ENCODE measurements around the gene ANKRD40CL.
"Not testable (repeated sequence)": the region's sequence is repeated elsewhere in the genome, so short reads cannot be mapped to it uniquely, and the experiment has no call there.

The ANKRD40CL gene, protein sequence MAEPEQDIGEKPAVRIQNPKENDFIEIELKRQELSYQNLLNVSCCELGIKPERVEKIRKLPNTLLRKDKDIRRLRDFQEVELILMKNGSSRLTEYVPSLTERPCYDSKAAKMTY

DNA sequence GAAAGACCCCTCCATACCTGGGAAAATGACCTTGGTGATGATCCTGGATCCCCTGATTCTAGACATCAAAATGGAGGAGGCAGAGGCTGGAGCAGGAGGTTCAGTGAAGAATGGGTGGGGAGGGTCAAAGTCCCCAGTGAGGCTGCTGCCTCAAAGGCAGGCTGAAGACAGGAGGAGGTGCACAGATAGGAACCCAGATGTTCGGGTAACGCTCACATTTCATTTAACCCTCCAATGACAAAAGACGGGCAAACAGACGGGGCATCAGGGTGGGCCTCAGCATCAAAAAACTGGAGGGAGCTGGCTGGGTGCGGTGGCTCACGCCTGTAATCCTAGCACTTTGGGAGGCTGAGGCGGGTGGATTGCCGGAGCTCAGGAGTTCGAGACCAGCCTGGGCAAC is at the start of gene ANKRD40CL:
Gene ANKRD40CL (minus strand): TSS at position 73 of the 400 bp plus-strand sequence. CDS start 605 bp downstream, outside the sequence.
- DNase-seq (ENCODE audit: insufficient read length, low spot score) (no peak), FAIRE-seq (no peak)

DNA sequence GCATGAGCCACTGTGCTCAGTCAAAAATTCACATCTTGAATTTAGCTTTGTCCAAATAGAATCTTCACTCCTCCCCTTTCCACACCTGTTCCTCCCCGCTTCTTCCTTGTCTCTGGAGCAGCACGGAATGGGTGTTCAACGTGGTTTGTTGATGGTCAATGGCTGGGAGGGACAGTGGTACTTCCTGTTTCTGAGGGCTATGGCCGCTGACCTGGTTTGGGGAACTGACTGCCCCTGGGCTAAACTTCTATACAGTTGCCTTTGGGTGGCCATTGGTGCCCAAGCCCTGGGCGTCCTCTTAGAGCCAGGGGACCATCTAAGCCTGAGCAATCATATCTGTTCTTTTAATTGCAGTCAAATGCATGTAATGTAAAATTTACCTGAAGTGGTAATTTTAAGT is 49.0 kb upstream of the ANKRD40CL start:
- FAIRE-seq (no peak), DNase-seq (ENCODE audit: insufficient read length, low spot score) (no peak)

DNA sequence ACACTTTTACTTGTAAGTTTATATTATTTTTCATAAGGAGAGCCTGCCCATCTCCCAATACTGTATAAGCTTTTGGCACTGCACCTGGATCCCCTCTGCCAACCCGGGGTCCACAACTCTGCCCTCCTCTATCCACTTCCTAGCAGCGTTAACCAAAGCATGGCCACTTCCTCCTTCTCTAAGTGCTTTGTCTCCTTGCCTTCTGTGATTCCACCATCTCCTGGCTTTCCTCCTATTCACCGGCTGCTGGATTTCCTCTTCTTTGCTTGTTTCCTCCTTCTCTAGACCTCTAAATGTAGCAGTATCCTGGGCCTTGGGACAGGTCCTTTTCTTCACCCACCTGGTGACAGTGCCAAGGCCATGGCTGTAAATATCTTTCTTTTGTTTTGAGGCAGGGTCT is 48.1 kb upstream of the ANKRD40CL start:
- DNase-seq (ENCODE audit: insufficient read length, low spot score), result no peak
- FAIRE-seq, result no peak

DNA sequence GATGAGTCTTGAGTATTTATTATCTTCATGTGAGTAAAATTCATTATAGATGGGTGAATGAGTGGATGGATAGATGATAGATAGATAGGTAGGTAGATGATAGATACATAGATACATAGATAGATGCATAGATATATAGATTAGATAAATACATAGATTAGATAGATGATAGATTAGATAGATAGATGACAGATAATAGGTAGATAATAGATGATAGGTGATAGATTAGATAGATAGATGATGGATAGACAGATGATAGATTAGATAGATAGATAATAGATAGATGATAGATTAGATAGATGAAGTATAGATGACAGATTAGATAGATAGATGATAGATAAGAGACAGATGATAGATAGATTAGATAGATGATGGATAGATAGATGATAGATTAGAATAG is 46.3 kb upstream of the ANKRD40CL start:
- FAIRE-seq, result no peak

DNA sequence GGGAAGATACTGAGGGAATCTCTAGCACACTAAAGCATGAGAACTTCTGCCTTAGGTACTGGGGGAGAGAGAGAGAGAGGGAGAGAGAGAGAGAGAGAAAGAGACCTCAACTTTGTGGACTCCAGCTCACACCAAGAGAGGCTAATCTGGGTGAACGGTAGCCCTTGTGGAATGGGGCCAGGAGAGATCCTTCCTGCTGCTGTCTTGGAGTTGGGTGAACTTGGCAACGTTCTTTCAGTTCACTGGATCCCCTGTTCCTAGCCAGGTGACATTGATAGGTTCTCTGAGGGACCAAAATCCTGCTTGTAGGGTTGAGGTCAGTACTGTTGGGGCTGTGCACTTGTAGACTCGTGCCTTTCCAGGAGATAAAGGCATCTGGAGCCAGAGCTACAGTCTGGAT is 41.6 kb upstream of the ANKRD40CL start:
- no peak for FAIRE-seq
- no peak for DNase-seq (ENCODE audit: insufficient read length, low spot score)

More for the DNA sequence above, 46.3 kb upstream of the ANKRD40CL start:
- no peak for DNase-seq (ENCODE audit: insufficient read length, low spot score)

DNA sequence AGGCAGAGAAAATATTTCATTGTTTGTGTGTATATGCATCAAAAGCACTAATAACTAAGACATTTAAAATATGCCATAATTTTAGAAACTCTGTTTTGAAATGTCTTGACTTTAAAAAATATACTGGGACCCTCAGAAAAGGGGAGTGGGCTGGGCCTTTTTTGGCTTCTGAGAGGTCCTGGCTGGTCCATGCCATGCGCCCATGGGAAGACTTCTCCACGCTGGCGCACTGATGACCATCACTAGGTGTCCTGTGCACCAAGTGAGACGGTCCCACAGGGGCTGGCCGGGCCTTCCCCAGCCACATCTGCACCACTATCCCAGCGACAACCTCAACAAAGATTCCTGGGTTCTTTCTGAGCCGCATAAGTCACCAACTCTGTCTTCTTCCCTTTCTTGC is 41.1 kb upstream of the ANKRD40CL start:
- no peak for FAIRE-seq
- no peak for DNase-seq (ENCODE audit: insufficient read length, low spot score)

DNA sequence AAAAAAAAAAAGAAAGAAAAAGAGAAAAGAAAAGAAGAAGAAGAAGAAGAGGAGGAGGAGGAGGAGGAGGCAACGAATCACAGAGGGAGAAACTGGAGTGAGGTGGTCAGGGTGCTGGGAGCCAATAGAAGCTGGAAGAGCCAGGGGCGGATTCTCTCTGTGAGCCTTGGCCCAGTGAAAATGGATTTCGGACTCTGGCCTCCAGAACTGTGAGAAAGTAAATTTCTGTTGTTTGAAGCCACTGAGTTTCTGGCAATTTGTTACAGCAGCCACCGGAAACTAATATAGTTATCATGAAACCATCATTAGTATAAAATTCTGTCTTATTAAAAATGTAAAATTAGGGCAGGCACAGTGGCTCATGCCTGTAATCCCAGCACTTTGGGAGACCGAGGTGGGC is 40.4 kb upstream of the ANKRD40CL start:
- no peak for DNase-seq (ENCODE audit: insufficient read length, low spot score)
- no peak for FAIRE-seq

DNA sequence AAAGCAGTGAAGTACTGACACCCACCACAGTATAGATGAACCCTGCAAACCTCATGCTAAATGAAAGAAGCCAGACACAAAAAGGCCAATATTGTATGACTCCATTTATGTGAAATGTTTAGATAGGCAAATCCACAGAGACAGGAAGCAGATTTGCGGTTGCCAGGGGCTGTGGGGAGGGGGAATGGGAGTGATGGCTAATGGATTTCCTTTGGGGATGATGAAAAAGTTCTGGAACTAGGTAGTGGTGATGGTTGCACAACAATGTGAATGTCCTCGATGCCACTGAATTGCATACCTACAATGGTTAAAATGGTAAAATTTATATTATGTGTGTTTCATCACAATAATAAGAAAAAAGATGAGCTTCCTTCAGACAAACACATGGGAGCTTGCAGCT is 39.7 kb upstream of the ANKRD40CL start:
- FAIRE-seq, result no peak
- DNase-seq (ENCODE audit: insufficient read length, low spot score), result no peak

DNA sequence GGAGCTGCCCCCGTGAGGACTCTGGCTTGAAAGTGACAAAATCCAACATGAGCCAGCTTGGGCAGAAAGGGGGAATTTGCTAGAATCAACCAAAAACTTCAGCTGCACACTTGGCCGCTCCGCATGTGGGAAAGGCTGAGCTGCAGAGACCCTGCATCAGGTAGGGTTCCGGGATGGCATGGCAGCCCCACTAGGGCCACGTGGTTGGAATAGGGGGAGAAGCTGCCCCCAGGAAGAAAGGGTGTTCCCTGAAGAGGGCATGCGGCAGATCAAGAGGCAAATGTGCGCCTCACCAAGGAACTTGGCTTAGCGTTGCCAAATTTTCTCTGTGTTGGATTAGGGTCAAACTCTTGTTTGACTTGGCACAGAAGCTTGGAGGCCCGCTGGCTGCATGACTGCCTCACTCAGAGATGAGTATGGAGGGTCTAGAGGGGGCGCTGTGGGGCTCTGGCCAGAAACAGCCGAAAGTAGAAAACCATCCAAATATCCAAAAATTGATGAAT is 38.9 kb upstream of the ANKRD40CL start:
- DNase-seq (ENCODE audit: insufficient read length, low spot score) (no peak), FAIRE-seq (no peak)

DNA sequence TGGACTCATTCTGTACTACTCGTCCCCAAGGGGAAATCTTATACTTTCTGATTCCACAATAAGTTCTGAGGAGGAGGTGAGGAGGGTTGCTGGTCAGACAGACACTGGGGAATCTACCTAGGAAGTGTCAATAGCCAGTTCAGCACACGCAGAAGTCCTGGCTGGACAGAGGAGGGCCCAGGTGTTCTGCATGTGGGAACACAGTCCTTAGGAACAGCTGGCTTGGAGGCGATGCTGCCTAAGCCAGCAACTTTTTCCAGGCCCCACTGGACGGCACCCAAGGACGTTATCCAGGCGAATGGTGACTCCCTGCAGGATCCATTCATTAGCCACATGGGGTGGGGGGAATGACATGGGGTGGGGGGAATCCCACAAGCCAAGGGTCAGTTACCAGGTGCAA is 38.2 kb upstream of the ANKRD40CL start:
- FAIRE-seq, result no peak
- no peak for DNase-seq (ENCODE audit: insufficient read length, low spot score)

DNA sequence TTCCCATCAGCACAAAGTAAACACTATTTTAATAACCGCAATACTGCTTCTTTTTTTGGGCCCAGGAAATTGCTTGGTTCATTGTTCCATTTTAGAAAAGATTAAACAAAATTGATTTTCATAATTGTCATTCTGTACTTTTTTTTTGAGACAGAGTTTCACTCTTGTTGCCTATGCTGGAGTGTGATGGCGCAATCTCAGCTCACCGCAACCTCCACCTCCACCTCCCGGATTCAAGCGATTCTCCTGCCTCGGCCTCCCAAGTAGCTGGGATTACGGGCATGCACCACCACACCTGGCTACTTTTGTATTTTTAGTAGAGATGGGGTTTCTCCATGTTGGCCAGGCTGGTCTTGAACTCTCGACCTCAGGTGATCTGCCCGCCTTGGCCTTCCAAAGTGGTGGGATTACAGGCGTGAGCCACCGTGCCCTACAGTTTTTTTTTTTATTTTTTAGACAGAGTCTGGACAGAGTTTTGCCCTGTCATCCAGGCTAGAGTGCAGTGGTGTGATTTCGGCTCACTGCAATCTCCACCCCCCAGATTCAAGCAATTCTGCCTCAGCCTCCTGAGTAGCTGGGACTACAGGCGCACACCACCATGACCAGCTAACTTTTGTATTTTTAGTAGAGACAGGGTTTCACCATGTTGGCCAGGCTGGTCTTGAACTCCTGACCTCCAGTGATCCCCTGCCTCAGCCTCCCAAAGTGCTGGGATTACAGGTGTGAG is 37.6 kb upstream of the ANKRD40CL start:
- FAIRE-seq; DNase-seq (ENCODE audit: insufficient read length, low spot score): not testable (repeated sequence)

DNA sequence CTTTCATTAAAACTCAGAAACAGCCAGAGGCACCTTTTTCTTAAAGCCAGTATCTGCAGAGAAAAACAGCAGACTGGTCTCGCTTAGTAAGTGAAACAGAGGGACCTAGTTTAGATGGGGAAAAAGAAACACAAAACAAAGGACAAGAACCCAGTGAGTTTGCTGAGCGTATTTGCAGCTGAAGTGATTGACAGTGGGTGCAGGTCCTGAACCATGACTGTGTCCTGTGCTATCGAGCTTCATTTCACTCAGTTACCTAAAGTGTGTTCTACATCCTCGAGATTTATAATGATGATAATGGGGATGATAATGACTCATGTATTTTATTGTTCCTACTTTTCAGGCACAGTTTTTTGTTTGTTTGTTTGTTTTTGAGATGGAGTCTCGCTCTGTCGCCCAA is 36.4 kb upstream of the ANKRD40CL start:
- DNase-seq (ENCODE audit: insufficient read length, low spot score) (no peak), FAIRE-seq (peak; percentile 62)

DNA sequence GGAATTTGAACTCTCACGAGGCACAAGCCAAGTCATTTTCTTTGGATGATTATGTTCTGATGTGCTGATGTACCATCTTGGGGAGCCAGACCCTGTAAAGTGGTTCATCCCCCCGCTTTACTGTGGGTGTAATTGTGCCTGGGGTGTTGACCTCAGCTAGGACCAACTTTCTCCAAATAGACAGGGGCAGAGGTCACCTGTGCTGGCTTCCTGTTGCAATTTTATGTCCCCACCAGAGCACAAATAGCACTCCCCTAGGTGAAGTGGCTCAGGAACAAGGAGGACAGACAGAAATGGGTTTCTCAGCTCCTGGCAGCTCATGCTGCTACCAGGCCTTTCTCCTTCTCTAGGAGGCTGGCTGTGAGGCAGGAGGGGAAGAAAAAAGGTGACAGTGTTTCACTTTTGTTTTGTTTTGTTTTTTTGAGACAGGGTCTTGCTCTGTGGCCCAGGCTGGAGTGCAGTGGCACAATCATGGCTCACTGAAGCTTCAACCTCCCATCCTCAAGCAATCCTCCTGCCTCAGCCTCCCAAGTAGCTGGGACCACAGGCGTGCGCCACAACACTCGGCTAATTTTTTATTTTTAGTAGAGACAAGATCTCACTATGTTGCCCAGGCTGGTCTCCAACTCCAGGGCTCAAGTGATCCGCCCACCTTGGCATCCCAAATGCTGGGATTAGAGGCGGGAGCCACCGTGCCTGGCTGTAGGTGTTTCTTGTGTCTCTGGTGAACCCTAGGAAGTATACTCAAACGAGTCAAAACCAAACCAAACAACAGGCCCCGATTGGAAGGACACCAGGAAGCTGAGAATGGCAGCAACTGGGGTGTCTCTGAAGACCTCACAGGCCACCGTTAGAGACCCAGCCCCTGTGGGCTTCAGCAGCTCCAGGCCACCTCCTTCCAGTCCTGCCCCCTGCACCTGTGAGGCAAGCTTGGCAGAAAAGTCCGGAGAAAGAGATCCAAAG is 35.6 kb upstream of the ANKRD40CL start:
- DNase-seq (ENCODE audit: insufficient read length, low spot score) (no peak), FAIRE-seq (no peak)

DNA sequence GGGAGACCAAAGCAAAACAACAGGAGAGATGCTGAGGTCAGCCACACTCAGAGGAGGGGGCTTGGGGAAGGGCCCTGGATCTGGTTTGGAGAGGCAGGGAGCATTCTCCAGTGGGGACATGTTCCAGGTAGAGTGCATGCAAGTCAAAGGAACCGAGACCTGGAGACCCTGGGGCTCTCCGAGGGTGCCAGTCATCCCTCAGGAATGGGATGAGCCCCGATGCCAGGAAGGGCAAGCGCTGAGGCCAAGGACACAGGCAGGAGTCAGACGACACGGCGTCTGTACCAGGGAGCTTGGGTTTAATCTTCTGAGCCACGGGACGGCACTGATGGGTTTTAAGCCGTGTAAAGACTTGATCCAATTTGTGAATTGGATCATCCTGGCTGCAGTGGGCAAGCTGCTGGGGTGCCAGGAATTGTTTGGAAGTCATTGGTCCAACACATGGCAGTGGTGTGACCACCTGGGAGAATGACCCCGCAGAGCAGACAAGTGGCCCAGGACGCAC is 32.9 kb upstream of the ANKRD40CL start:
- no peak for DNase-seq (ENCODE audit: insufficient read length, low spot score)
- no peak for FAIRE-seq

DNA sequence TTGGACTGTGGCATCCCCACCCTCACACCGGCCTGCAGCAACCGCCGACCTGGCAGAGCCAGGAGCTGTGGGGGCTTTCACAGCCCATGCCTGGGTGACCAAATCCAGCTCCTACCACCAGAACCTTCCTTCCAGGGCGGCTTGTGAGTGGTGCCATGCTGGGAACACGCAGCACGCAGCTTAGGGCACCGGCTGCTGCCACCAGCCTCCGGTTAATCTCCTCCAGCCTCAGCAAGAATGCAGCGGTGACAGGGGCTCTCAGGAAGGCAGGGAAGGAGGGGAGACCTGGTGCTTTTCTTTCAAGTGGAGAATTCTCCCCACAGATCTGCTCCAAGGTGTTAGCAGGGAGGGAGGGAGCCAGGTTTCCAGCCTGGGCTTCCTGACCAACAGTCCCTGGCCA is 32.3 kb upstream of the ANKRD40CL start:
- FAIRE-seq (no peak), DNase-seq (ENCODE audit: insufficient read length, low spot score) (no peak)

DNA sequence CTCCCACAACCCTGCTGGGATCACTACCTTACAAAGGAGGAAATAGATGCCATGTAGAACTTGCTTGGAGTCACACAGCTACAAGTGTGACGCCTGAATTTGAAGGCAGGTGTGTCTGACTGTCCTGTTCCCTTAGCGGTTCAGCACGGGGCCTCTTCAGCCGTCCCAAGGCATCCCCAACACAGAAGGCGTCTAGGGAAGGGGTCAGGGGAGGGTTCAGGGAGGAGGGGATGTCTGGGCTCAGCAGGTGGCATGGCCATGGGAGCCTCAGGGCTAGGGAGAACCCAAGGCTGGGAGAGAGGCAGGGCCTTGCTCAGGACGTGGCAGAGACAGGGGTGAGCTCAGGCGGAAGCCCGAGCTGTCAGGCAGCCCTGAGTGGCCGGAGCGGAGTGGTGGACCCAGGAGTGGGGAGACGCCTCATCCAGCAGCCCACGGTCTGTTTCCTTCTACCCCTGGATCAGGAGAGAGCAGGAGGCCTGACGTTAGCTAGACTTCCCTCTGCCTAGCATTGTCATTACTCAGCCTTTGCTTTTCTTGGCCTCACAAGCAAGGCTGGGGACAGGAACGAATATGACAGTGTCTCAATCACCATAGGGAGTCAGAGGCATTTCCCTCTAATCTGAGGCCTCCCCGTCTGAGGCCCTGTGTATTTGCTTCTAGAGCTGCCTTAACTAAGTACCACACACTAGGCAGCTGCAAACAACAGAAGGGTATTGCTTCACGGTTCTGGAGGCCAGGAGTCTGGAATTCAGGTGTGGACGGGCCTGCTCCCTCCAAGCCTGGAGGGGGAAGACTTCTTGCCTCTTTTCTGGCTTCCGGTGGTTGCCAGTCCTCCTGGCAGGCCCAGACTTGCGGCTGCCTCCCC is 31.3 kb upstream of the ANKRD40CL start:
- FAIRE-seq, result peak; percentile 28
- no peak for DNase-seq (ENCODE audit: insufficient read length, low spot score)

DNA sequence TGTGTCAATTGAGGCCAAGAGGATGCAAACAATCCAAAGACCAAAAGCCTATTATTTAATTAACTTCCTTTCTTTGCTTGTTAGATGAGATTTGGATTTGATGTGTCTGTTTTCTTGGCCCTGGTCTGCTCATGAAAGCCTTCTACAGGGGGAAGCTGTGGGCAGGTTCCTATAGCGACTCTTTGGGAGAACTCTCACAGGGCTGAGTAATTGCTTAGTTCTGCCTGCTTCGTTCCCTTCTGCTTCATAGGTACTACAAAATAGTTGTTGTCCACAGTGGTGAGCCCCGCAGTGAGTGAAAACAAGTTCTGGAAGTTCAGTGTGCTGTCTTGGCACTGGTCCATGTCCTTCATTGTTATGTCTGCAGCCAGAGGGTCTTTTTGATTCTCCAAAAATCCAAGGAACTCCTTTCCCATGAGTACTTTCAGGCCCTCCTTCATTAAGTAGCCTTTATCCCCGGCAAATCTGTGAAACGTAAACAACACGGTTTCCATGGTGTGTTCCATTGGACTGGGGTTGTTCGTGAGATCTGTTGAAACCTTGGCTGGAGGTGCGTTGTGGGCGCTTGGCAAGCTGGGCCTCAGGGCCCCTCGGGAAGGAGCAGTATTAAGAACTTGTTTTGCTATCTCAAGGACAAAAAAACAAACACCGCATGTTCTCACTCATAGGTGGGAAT is 30.0 kb upstream of the ANKRD40CL start:
- DNase-seq (ENCODE audit: insufficient read length, low spot score) (no peak), FAIRE-seq (no peak)

DNA sequence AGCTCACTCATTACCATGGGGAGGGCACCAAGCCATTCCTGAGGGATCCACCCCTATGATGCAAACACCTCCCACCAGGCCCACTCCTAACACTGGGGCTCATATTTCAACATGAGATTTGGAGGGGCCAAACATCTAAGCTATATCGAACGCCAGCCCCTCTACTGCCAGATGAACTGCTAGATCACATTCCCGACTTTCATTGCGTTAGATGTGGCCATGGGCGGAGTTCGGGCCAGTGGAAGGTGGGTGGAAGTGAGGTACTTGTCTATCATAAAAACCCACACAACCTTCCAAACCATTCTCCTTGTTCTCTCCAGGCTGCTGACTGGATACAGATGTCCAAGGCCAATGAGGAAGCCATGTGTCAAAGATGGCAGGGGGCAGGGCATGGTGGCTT is 27.0 kb upstream of the ANKRD40CL start:
- no peak for DNase-seq (ENCODE audit: insufficient read length, low spot score)
- FAIRE-seq, result no peak

DNA sequence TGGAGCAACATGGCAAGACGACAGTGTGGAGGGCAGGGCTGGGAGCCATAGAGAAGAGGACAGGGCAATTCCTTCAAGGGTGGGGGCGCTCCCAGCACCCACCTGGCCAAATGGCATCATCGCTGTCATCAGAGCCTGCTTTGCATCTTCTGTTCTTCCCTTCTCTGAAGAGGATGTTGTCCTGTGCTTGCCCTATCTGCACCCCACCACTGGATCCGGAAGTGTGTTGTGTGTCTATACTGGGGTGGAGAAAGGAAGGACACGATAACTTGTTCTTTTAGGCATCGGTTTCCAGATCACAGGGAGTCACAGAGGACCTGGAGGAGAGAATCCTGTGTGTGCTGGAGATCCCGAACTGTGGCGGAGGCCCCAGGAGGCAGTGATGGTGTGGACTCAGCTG is 25.7 kb upstream of the ANKRD40CL start:
- FAIRE-seq, result peak; percentile 26
- no peak for DNase-seq (ENCODE audit: insufficient read length, low spot score)

DNA sequence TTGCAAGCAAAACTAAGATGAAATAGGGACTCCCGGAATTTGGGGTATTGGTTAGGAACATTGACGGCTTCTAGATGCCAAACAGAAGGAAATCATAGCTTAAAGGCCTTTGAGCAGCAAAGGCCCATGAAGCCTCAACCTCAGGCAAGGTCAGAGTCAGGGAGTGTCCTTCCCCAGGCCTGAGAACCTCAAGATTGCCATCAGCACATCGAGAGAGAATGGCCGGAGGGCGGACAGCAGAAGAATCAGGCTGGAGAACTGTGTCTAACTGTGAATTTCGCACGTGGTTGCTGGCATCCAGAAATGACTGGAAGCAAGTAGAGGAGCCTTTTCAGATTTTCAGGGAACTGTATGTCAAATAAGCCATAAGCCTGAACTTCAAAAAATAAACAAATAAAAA is 24.8 kb upstream of the ANKRD40CL start:
- FAIRE-seq (no peak), DNase-seq (ENCODE audit: insufficient read length, low spot score) (no peak)

Data from HTR-8/SVneo (cell line).